Left cardiac atrium (tissue), 4 donors: ENCODE measurements around the gene DGKE. TPM values are rescaled to one million over a fixed set of nuclear protein-coding genes. Genes with fewer than 3 reads are reported as not detected.

Source experiments
- ATAC-seq, 2 donors: fragments of 200-7000 bp; cut with Tn5 transposase; one replicate each; pipeline ENCODE4 v1.9.1; 2020; ENCODE audit warnings: mild to moderate bottlenecking in 2 of 2, moderate library complexity in 2 of 2
- DNase-seq: peaks from one replicate; pipeline ENCODE4 v3.0.0-alpha.2; 2020
- intact Hi-C, 2 donors: fragments of 100-400 bp; cut with DNase I; formaldehyde crosslinking; loops; one replicate each; pipeline versions ENCODE4 v1.14.1 to v1.15.1; 2022 to 2023
- total RNA-seq, 2 donors: library from RNA; stranded (reverse); fragmentation: NEBNext Ultra II Directional; extraction: Animal tissue kit (Norgen Biotek cat#: 25700); gene quantifications; one replicate each; pipeline ENCODE4 v1.2.1, GENCODE V29; 2021
- donor health status: DM: no; HTN: yes; CAD: no.
- donor health status: DM: no; HTN: yes; CAD: no; lungs with severe emphysema.
- donor health status: DM: yes; HTN: yes; CAD: no.
- donor health status: Dilated cardiomyopathy.

Gene DGKE
- total RNA-seq, 2 donors from 2014 or later: 4.7 to 7.0 TPM

GRCh38 chr17:56834380-56835263 lies 671 bp downstream of the DGKE start:
- DNase-seq (peak; percentile 58), ATAC-seq (peak; percentile 21 to 24)
- intact Hi-C loops: no loop called here

GRCh38 chr17:56835264-56835585 lies 1.3 kb downstream of the DGKE start:
- intact Hi-C loops: no loop called here
- ATAC-seq: no peak
- DNase-seq: no peak

- intact Hi-C loops: no loop called here
- DNase-seq (no peak), ATAC-seq (no peak)
These were observed 4.7 kb downstream of the DGKE start for GRCh38 chr17:56838687-56839086.

- no peak for ATAC-seq
- intact Hi-C loops: no loop called here
- no peak for DNase-seq
These were observed 8.6 kb downstream of the DGKE start for GRCh38 chr17:56842577-56842976.

- intact Hi-C loops: no loop called here
- DNase-seq (no peak), ATAC-seq (no peak)
These were observed 12.0 kb downstream of the DGKE start for GRCh38 chr17:56845934-56846333.

GRCh38 chr17:56847106-56847505 lies 13.2 kb downstream of the DGKE start:
- DNase-seq (no peak), ATAC-seq (no peak)
- intact Hi-C loops: no loop called here

GRCh38 chr17:56849131-56849530 lies 15.2 kb downstream of the DGKE start:
- DNase-seq (no peak), ATAC-seq (no peak)
- intact Hi-C loops: no loop called here

- DNase-seq: no peak
- intact Hi-C loops: no loop called here
These were observed 16.6 kb downstream of the DGKE start for GRCh38 chr17:56850591-56850990.

GRCh38 chr17:56851008-56851407 lies 17.1 kb downstream of the DGKE start:
- no peak for DNase-seq
- no peak for ATAC-seq

More at GRCh38 chr17:56850591-56850990, 16.6 kb downstream of the DGKE start:
- ATAC-seq: no peak

GRCh38 chr17:56861899-56862298 lies 27.9 kb downstream of the DGKE start:
- intact Hi-C loops: no loop called here
- ATAC-seq (no peak), DNase-seq (no peak)

More at GRCh38 chr17:56851008-56851407, 17.1 kb downstream of the DGKE start:
- intact Hi-C loops: no loop called here

- no peak for ATAC-seq
- intact Hi-C loops: no loop called here
These were observed 30.0 kb downstream of the DGKE start for GRCh38 chr17:56863974-56864373.

GRCh38 chr17:56866076-56866475 lies 32.1 kb downstream of the DGKE start:
- no peak for DNase-seq
- ATAC-seq: no peak

More at GRCh38 chr17:56863974-56864373, 30.0 kb downstream of the DGKE start:
- no peak for DNase-seq

GRCh38 chr17:56866496-56866895 lies 32.5 kb downstream of the DGKE start:
- DNase-seq (no peak), ATAC-seq (no peak)
- intact Hi-C loops: no loop called here

More at GRCh38 chr17:56866076-56866475, 32.1 kb downstream of the DGKE start:
- intact Hi-C loops: no loop called here

GRCh38 chr17:56867948-56868376 lies 34.0 kb downstream of the DGKE start:
- DNase-seq: no peak
- intact Hi-C loops: no loop called here
- ATAC-seq: peak in 1 of 2 donors; percentile 47

GRCh38 chr17:56868716-56869115 lies 34.8 kb downstream of the DGKE start:
- ATAC-seq: no peak
- no peak for DNase-seq
- intact Hi-C loops: no loop called here

- ATAC-seq: no peak
- intact Hi-C loops: no loop called here
- DNase-seq: no peak
These were observed 36.2 kb downstream of the DGKE start for GRCh38 chr17:56870081-56870651.

GRCh38 chr17:56876766-56877179 lies 42.8 kb downstream of the DGKE start:
- intact Hi-C loops: no loop called here
- ATAC-seq (no peak), DNase-seq (no peak)

- intact Hi-C loops: no loop called here
- no peak for DNase-seq
- ATAC-seq: no peak
These were observed 45.3 kb downstream of the DGKE start for GRCh38 chr17:56879280-56879679.

- intact Hi-C loops: no loop called here
- no peak for DNase-seq
- ATAC-seq: peak in 1 of 2 donors; percentile 54
These were observed 46.2 kb downstream of the DGKE start for GRCh38 chr17:56880133-56880532.

GRCh38 chr17:56880571-56880970 lies 46.6 kb downstream of the DGKE start:
- no peak for DNase-seq
- intact Hi-C loops: no loop called here
- no peak for ATAC-seq
